A549 (cell line): ENCODE results near the gene ASF1B.

Source experiments
- CEBPB ChIP-seq, 2 experiments: fragments of >200 bp in 1 of 2; sonication (Bioruptor Twin) in 1 of 2; formaldehyde crosslinking in 1 of 2; IDR thresholded peaks; 2 replicates each; pipeline ENCODE4 v1.6.1; 2012 to 2016
- CTCF ChIP-seq: fragments of >200 bp; sonication (Bioruptor Twin); formaldehyde crosslinking; IDR thresholded peaks from 3 replicates; pipeline ENCODE4 v1.5.1; 2016
- EP300 ChIP-seq, 2 experiments: fragments of >200 bp; sonication (Bioruptor Twin); formaldehyde crosslinking; IDR thresholded peaks; 2 replicates in 1 of 2; 3 replicates in 1 of 2; pipeline ENCODE4 v1.6.1; 2016 to 2017
- ESRRA ChIP-seq: fragments of 150-350 bp; IDR thresholded peaks from 2 replicates; pipeline ENCODE4 v1.6.1; 2014; ENCODE audit warnings: mild to moderate bottlenecking, low read length, borderline replicate concordance
- KDM1A ChIP-seq: fragments of 200-600 bp; sonication (generic); IDR thresholded peaks from 2 replicates; pipeline ENCODE4 v1.6.1; 2016; ENCODE audit warnings: low read depth, mild to moderate bottlenecking
- KDM5A ChIP-seq: fragments of 200-600 bp; sonication (generic); IDR thresholded peaks from 2 replicates; pipeline ENCODE4 v1.6.1; 2016; ENCODE audit warnings: antibody characterized with exemption, mild to moderate bottlenecking
- POLR2A ChIP-seq: IDR thresholded peaks from 2 replicates; pipeline ENCODE4 v1.6.1; 2012; ENCODE audit warnings: mild to moderate bottlenecking, low read length
- RAD21 ChIP-seq, 2 experiments: fragments of >200 bp in 1 of 2; sonication (Bioruptor Twin) in 1 of 2; formaldehyde crosslinking in 1 of 2; IDR thresholded peaks in 1 of 2; conservative IDR thresholded peaks in 1 of 2; 2 replicates in 1 of 2; 3 replicates in 1 of 2; pipeline ENCODE4 v1.6.1; 2012 to 2018; ENCODE audit warnings: inconsistent platforms in 1 of 2
- SMC3 ChIP-seq: fragments of >200 bp; sonication (Bioruptor Twin); formaldehyde crosslinking; IDR thresholded peaks from 3 replicates; pipeline ENCODE4 v1.6.1; 2018; ENCODE audit warnings: inconsistent platforms
- USF2 ChIP-seq: fragments of 450-650 bp; IDR thresholded peaks from 2 replicates; pipeline ENCODE4 v1.6.1; 2014; ENCODE audit warnings: antibody characterized with exemption

- TF ChIP-seq POLR2A, result no peak
- peak; percentile 87 for TF ChIP-seq CTCF
- TF ChIP-seq KDM5A, result no peak
- TF ChIP-seq CEBPB (IDR thresholded peaks at IDR 0.05), result no peak
- no peak for TF ChIP-seq RAD21 (conservative IDR thresholded peaks at IDR 0.05 in 1 of 2, IDR thresholded peaks at IDR 0.05 in 1 of 2)
- no peak for TF ChIP-seq USF2
- 0 out of 3 replicates have a peak, but pooled peaks have one; percentile 43 for TF ChIP-seq SMC3
- TF ChIP-seq KDM1A, result no peak
- no peak for TF ChIP-seq EP300 (IDR thresholded peaks at IDR 0.05)
- TF ChIP-seq ESRRA, result no peak
Measured at GRCh38 chr19:14073261-14073924, 63.0 kb downstream of the ASF1B start.
